Renal cortex interstitium (tissue), 11 donors: ENCODE results near the gene ACAT2. TPM values are rescaled to one million over a fixed set of nuclear protein-coding genes. Genes with fewer than 3 reads are reported as not detected.
"Not testable (repeated sequence)": the region's sequence is repeated elsewhere in the genome, so short reads cannot be mapped to it uniquely, and the experiment has no call there.

Experiments used
- DNase-seq, 11 donors: peaks; one replicate each; pipeline ENCODE4 v3.0.0-alpha.2; 2013; ENCODE audit warnings: low read depth in 9 of 11, low spot score in 4 of 11; ENCODE audit errors: extremely low read depth in 1 of 11
- polyA plus RNA-seq, 3 donors: library from polyadenylated mRNA; unstranded; fragments of 120-200 nt; gene quantifications; one replicate each; pipeline ENCODE4 v1.2.1, GENCODE V29; 2013; ENCODE audit not compliant: insufficient read length in 3 of 3

ACAT2 gene
- polyA plus RNA-seq, 3 donors, result 43.6 to 58.3 (median 51.0) TPM

DNA sequence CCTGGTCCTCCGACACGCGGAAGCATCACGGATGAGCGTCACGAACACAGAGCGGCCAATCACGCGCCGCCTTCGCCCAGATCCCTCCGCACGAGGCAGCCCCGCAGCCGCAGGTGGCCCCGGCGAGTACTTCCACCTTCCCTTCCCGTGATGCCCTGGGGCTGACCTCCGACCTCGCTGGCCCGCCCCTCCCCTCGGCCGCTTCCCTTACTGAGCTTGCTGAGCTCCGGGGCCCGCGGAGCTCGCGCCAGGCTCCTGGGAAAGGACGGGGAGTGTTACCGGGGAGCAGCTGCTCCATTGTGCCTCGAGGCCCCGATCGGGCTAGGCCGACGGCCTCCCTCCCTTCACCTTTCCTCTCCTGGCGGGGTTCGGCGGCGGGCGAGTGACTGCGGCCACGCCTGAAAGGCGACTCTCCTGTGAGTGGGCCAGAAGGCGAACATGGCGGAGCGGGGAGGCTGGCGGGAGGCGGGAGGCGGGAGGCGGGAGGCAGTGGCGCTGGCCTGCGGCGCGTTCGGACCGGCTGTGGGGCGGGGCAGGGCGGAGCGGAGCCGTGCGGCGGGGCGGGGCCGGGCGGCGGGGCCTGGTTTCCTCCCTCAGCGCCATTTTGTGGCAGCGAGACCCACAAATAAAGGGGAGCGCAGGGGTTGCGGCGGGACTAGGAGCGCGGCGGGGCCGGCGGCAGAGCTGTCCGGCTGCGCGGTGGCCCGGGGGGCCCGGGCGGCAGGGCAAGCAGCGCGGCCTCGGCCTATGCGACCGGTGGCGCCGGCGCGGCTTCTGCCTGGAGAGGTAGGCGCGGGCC lies 34.7 kb upstream of the ACAT2 start, which contains the start of gene WTAP:
Gene WTAP (plus strand): TSS at position 589 of the 799 bp plus-strand sequence. CDS start 8,760 bp downstream, outside the sequence.
- DNase-seq, result peak; percentile 84 to 94 (median 91)

DNA sequence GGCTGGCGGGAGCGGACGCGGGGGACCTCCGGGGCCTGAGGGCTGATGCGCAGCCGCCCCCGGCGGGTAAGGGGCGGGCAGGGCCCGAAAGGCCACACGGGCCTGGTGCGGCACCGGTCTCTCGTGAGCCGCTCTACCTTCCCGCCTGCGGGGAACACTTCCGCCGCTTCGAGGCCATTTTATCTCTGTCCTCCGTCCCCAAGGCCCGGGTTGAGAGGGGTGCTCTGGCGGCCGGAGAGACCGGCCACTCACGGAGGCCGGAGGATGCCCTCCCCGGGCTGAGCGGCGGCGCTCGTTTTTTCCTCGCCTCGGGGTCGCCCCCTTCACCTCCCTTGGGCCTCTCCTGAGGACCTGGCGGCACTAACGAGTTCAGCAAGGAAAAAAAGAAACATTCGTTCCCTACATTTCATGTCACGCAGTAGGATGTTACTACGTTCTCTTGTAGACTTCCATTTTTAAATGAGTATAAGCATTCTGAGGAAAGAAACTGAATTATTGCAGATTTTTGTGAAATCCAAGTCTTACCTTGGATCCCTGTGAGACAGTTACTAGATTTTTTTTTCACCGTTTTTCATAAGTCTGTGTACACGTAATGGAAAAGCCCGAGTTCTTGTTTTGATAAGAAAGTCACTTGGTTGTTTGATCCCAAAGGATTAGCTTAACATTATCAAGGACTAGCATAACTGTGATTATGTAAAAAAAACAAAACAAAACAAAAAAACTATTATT lies 34.0 kb upstream of the ACAT2 start:
- DNase-seq, result peak in 9 of 11 donors; percentile 27 to 49 (median 42)

- peak in 1 of 11 donors; percentile 13 for DNase-seq
Observed at GRCh38 chr6:159728531-159728964, 33.3 kb upstream of the ACAT2 start.

- no peak for DNase-seq
Observed at GRCh38 chr6:159729598-159730331, 32.1 kb upstream of the ACAT2 start.

DNA sequence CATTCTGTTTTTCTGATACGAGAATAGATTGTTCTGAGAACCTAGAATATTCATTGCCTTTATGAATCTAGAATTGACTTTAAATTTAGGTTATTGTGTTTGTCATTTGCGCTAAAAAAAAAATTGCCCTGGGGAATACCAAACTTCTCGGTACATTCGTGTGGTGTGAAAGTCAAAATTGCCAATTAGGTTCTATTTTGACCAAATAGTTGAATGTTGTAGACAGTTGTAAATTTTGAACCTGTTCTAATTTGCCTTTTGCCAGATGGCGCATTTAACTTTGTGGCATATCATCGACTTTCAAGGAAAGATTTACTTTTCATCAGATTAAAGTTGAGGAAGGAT lies 31.5 kb upstream of the ACAT2 start:
- DNase-seq, result no peak

DNA sequence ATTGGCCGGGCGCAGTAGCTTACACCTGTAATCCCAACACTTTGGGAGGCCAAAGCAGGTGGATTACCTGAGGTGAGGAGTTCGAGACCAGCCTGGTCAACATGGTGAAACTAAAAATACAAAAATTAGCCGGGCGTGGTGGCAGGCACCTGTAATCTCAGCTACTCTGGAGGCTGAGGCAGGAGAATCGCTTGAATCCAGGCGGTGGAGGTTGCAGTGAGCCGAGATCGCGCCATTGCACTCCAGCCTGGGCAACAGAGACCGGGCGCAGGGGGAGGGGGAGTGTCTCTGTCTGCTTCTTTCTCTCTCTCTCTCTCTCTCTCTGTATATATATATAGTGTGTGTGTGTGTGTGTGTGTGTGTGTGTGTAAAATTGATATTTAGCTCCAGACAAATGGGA lies 29.3 kb upstream of the ACAT2 start:
- DNase-seq, result not testable (repeated sequence)

GRCh38 chr6:159733395-159733794 lies 28.4 kb upstream of the ACAT2 start:
- not testable (repeated sequence) for DNase-seq

GRCh38 chr6:159736908-159737307 lies 24.9 kb upstream of the ACAT2 start:
- no peak for DNase-seq

DNA sequence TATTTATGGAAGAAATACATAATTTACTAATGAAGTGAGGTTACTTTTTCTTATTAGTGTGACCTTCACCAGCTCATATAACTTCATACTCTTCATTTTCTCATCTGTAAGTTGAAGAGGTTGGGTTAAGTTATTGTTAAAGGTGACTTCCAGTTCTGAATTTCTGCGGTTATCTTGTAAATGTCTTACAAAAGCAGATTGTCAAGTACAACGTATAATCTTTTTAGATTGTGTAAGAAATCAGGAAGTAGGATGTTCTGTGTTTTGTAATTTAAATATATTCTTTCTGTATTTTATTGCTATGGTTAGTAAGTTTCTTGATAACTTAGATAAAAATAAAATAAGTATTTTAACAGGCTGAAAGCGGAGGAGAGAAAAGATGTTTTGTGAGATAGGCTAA lies 22.5 kb upstream of the ACAT2 start:
- DNase-seq, result no peak

GRCh38 chr6:159742165-159742564 lies 19.7 kb upstream of the ACAT2 start:
- no peak for DNase-seq

- DNase-seq, result no peak
Observed at GRCh38 chr6:159745081-159745480, 16.8 kb upstream of the ACAT2 start.

GRCh38 chr6:159746759-159747158 lies 15.1 kb upstream of the ACAT2 start:
- no peak for DNase-seq

DNA sequence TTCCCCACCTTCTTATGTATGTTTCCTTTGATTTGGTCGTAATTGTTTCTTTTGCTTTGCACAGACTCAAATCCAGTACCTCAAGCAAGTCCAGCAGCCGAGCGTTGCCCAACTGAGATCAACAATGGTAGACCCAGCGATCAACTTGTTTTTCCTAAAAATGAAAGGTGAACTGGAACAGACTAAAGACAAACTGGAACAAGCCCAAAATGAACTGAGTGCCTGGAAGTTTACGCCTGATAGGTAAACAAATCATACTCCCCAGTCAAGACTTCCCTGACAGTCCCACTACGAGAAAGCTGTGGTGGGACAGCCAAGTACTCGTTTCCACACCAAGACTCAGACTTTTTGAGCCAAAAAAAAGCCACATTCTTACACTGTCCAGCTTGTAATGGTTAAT lies 13.7 kb upstream of the ACAT2 start:
- DNase-seq, result not testable (repeated sequence)

DNA sequence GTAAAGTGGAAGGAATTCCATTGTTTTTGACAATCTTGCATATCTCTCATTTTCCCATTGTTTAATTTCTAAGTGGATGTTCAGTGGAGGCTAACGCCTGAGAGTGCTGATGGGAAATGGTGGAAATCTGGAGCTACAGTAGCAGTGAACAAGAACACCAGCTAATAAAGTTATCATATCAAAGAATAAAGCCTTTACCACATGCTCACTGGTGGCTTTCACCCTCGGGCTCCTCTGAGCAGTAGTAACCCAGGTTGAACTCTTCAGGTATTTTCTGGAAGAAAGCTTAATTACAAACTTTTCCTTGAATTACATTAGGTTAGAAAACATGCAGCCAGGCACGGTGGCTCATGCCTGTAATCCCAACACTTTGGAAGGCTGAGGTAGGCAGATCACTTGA lies 10.4 kb upstream of the ACAT2 start:
- no peak for DNase-seq

DNA sequence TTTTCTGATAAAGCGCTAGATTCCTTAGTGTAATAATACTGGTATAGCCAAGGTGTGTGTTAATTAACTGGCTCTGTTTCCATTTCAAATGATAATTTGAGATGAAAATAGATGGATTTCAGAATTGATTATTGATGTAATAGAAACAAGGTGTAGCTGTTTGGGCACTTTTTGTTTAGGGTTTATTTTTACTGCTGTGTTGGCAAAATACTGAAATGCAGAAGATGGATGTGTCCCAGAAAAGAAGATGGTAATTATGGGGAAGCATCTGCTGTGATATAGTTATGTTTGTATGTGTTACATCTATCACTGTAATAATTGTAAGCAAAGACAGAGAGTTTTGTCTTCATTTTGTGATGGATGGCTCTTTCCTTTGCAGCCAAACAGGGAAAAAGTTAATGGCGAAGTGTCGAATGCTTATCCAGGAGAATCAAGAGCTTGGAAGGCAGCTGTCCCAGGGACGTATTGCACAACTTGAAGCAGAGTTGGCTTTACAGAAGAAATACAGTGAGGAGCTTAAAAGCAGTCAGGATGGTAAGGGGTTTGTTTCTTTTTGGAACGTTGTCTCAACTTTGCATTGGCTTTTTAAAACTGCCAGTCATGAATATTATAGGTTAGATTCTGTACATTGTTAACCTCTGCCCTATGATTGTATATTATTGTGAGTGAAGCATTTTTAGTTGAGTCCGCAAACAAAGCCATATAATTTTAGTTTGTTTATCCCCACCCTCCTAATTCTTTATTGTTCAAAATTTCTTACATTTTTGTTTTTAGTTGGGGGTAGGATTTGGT lies 8.6 kb upstream of the ACAT2 start:
- DNase-seq, result no peak

GRCh38 chr6:159754401-159754800 lies 7.4 kb upstream of the ACAT2 start:
- no peak for DNase-seq

DNA sequence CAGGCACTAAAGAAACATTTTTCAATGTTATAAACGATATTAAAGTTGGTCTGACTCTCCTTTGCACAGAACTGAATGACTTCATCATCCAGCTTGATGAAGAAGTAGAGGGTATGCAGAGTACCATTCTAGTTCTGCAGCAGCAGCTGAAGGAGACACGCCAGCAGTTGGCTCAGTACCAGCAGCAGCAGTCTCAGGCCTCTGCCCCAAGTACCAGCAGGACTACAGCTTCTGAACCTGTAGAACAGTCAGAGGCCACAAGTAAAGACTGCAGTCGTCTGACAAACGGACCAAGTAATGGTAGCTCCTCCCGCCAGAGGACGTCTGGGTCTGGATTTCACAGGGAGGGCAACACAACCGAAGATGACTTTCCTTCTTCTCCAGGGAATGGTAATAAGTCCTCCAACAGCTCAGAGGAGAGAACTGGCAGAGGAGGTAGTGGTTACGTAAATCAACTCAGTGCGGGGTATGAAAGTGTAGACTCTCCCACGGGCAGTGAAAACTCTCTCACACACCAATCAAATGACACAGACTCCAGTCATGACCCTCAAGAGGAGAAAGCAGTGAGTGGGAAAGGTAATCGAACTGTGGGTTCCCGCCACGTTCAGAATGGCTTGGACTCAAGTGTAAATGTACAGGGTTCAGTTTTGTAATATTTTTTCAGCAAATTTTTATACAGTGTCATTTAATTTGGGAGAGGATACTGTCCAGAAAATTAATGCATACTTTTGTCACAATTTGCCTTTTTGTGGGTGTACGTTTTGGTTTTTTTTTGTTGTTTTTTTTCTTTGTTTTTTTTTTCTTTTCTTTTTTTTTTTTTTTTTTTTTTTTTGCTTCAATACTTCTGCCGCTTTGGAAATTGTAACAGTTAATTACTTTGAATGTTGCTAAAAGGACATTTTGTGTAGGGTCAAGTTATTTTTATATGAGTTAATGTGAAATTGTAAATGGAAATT lies 6.6 kb upstream of the ACAT2 start:
- no peak for DNase-seq

DNA sequence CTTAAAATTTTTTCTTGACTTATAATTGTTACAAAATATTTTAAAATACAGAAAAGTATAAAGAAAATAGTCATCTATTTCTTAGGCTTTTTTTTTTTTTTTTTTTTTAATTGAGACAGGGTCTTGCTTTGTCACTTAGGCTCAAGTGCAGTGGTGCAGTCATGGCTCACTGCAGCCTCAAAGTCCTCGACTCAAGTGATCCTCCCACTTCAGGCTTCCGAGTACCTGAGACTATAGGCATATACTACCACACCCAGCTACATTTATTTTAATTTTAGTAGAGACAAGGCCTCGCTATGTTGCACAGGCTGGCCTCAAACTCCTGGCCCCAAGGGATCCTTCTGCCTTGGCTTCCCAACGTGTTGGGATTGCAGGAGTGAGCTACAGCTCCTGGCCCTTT lies 5.3 kb upstream of the ACAT2 start:
- no peak for DNase-seq
